Mucosa of rectum (tissue), 2 donors: ENCODE data around the gene CSH2.
A peak's percentile ranks its signal among the peaks of the same experiment; 100 is the strongest.
"Not testable (repeated sequence)": the region's sequence is repeated elsewhere in the genome, so short reads cannot be mapped to it uniquely, and the experiment has no call there.

Experiments used
- H3K27ac ChIP-seq, 2 donors: one replicate each; pipeline ENCODE4 v1.7.0; 2013; ENCODE audit warnings: inconsistent platforms in 2 of 2, low read depth in 2 of 2, low read length in 2 of 2
- H3K27me3 ChIP-seq, 2 donors: one replicate each; pipeline ENCODE4 v1.7.0; 2013; ENCODE audit warnings: low read length in 2 of 2; ENCODE audit not compliant: control insufficient read depth in 2 of 2, insufficient read depth in 2 of 2
- H3K36me3 ChIP-seq, 2 donors: one replicate each; pipeline ENCODE4 v1.7.0; 2013; ENCODE audit warnings: low read length in 2 of 2; ENCODE audit not compliant: control insufficient read depth in 2 of 2, insufficient read depth in 2 of 2
- H3K4me1 ChIP-seq, 2 donors: one replicate each; pipeline ENCODE4 v1.7.0; 2013; ENCODE audit warnings: low read length in 2 of 2, mild to moderate bottlenecking in 1 of 2; ENCODE audit not compliant: control insufficient read depth in 2 of 2, insufficient read depth in 2 of 2
- H3K4me3 ChIP-seq, 2 donors: one replicate each; pipeline ENCODE4 v1.7.0; 2013; ENCODE audit warnings: low read length in 2 of 2
- H3K9ac ChIP-seq, 2 donors: one replicate each; pipeline ENCODE4 v1.7.0; 2013; ENCODE audit warnings: low read length in 2 of 2, low read depth in 1 of 2, mild to moderate bottlenecking in 1 of 2
- H3K9me3 ChIP-seq, 2 donors: one replicate each; pipeline ENCODE4 v1.7.0; 2013; ENCODE audit warnings: low read length in 2 of 2; ENCODE audit not compliant: control insufficient read depth in 2 of 2
- donor health status: healthy.
- donor health status: Normal muscosa, but diverticular disease.

CSH2 gene

GRCh38 chr17:63855185-63855584 is 18.3 kb downstream of the CSH2 start:
- H3K4me1 ChIP-seq: no peaks in the 10 kb centered on the region
- H3K9me3 ChIP-seq: no peaks in the 10 kb centered on the region
- no peaks in the 10 kb centered on the region for H3K27me3 ChIP-seq
- no peak overlapping the region for H3K4me3 ChIP-seq
- H3K27ac ChIP-seq: no peak overlapping the region
- H3K9ac ChIP-seq: no peak overlapping the region
- no peaks in the 10 kb centered on the region for H3K36me3 ChIP-seq

- H3K27ac ChIP-seq: no peak overlapping the region
- no peaks in the 10 kb centered on the region for H3K4me1 ChIP-seq
- H3K9me3 ChIP-seq: no peaks in the 10 kb centered on the region
- H3K9ac ChIP-seq: no peak overlapping the region
- no peak overlapping the region for H3K4me3 ChIP-seq
- no peaks in the 10 kb centered on the region for H3K27me3 ChIP-seq
- H3K36me3 ChIP-seq: no peaks in the 10 kb centered on the region
Measured at GRCh38 chr17:63854709-63855108, 18.8 kb downstream of the CSH2 start.

- no peaks in the 10 kb centered on the region for H3K9me3 ChIP-seq
- H3K27me3 ChIP-seq: no peaks in the 10 kb centered on the region
- H3K9ac ChIP-seq: no peak overlapping the region
- no peak overlapping the region for H3K4me3 ChIP-seq
- H3K4me1 ChIP-seq: peaks cover 0 to 4% of the 10 kb centered on the region in 2 donors
- H3K27ac ChIP-seq: no peak overlapping the region
- H3K36me3 ChIP-seq: no peaks in the 10 kb centered on the region
Measured at GRCh38 chr17:63853260-63853659, 20.2 kb downstream of the CSH2 start.

GRCh38 chr17:63850401-63850800 is 23.1 kb downstream of the CSH2 start:
- Histone ChIP-seq H3K4me1 (peaks cover 0 to 4% of the 10 kb centered on the region in 2 donors), H3K27ac (no peak overlapping the region), H3K36me3 (no peaks in the 10 kb centered on the region), H3K9me3 (no peaks in the 10 kb centered on the region), H3K9ac (no peak overlapping the region), H3K27me3 (no peaks in the 10 kb centered on the region), H3K4me3 (no peak overlapping the region)

GRCh38 chr17:63848834-63849689 is 24.4 kb downstream of the CSH2 start:
- Histone ChIP-seq H3K4me3 (peak overlapping the region; percentile 53 to 76), H3K27me3 (no peaks in the 10 kb centered on the region), H3K9ac (peak overlapping the region; percentile 30 to 63), H3K27ac (peak overlapping the region in 1 of 2 donors; percentile 48), H3K4me1 (peaks cover 0 to 4% of the 10 kb centered on the region in 2 donors), H3K36me3 (no peaks in the 10 kb centered on the region), H3K9me3 (no peaks in the 10 kb centered on the region)

GRCh38 chr17:63847525-63848249 is 25.8 kb downstream of the CSH2 start:
- H3K36me3 ChIP-seq: no peaks in the 10 kb centered on the region
- H3K27me3 ChIP-seq: no peaks in the 10 kb centered on the region
- peaks cover 2 to 4% of the 10 kb centered on the region in 2 donors for H3K4me1 ChIP-seq

GRCh38 chr17:63845509-63845908 is 28.0 kb downstream of the CSH2 start:
- no peak overlapping the region for H3K27ac ChIP-seq
- H3K9me3 ChIP-seq: no peaks in the 10 kb centered on the region
- H3K36me3 ChIP-seq: no peaks in the 10 kb centered on the region
- H3K4me3 ChIP-seq: no peak overlapping the region
- no peaks in the 10 kb centered on the region for H3K27me3 ChIP-seq
- H3K9ac ChIP-seq: no peak overlapping the region
- H3K4me1 ChIP-seq: peaks cover 14% of the 10 kb centered on the region in 2 donors

More at GRCh38 chr17:63847525-63848249, 25.8 kb downstream of the CSH2 start:
- H3K9me3 ChIP-seq: no peaks in the 10 kb centered on the region
- H3K9ac ChIP-seq: no peak overlapping the region
- H3K27ac ChIP-seq: no peak overlapping the region
- H3K4me3 ChIP-seq: no peak overlapping the region

- no peaks in the 10 kb centered on the region for H3K27me3 ChIP-seq
- H3K4me3 ChIP-seq: peak overlapping the region in 1 of 2 donors; percentile 87
- peak overlapping the region in 1 of 2 donors; percentile 63 for H3K9ac ChIP-seq
- no peaks in the 10 kb centered on the region for H3K9me3 ChIP-seq
- H3K4me1 ChIP-seq: peaks cover 22 to 24% of the 10 kb centered on the region in 2 donors
- H3K36me3 ChIP-seq: no peaks in the 10 kb centered on the region
- H3K27ac ChIP-seq: peak overlapping the region; percentile 76 to 86
Measured at GRCh38 chr17:63843910-63844677, 29.4 kb downstream of the CSH2 start.

- Histone ChIP-seq H3K9ac (peak overlapping the region; percentile 73 to 83), H3K4me1 (peaks cover 25 to 28% of the 10 kb centered on the region in 2 donors)
Measured at GRCh38 chr17:63843387-63843888, 30.0 kb downstream of the CSH2 start.

More at GRCh38 chr17:63843387-63843888, 30.0 kb downstream of the CSH2 start:
- H3K9me3 ChIP-seq, H3K27me3 ChIP-seq, H3K36me3 ChIP-seq: not testable (repeated sequence)
- Histone ChIP-seq H3K27ac (peak overlapping the region; percentile 76 to 86), H3K4me3 (peak overlapping the region; percentile 78 to 87)
